CD14-positive monocyte (primary cell): Measurements from ENCODE around the gene PHETA2. TPM values are rescaled to one million over a fixed set of nuclear protein-coding genes. Genes with fewer than 3 reads are reported as not detected.
A peak's percentile ranks its signal among the peaks of the same experiment; 100 is the strongest.

Experiments used
- DNase-seq, 3 donors: peaks; one replicate each; pipeline ENCODE4 v3.0.0-alpha.2; 2011 to 2022
- H2AFZ ChIP-seq: 2 replicates; pipeline ENCODE4 v1.6.0; 2012; ENCODE audit warnings: mild to moderate bottlenecking, low read depth, low read length, inconsistent platforms; ENCODE audit not compliant: insufficient read depth, poor library complexity, severe bottlenecking
- H3K27ac ChIP-seq, 2 donors: 1 replicate in 1 of 2; 2 replicates in 1 of 2; pipeline ENCODE4 v1.5.1; 2012 to 2013; ENCODE audit warnings: low read length in 2 of 2, control low read depth in 1 of 2, inconsistent platforms in 1 of 2, low read depth in 1 of 2, mild to moderate bottlenecking in 1 of 2
- H3K27me3 ChIP-seq, 2 donors: one replicate each; pipeline versions ENCODE4 v1.6.0 to v1.6.1; 2011 to 2013; ENCODE audit warnings: low read length in 2 of 2; ENCODE audit not compliant: control insufficient read depth in 2 of 2, insufficient read depth in 2 of 2
- H3K36me3 ChIP-seq, 2 donors: replicated peaks in 1 of 2; 1 replicate in 1 of 2; 2 replicates in 1 of 2; pipeline versions ENCODE4 v1.5.1 to v1.6.1; 2012 to 2013; ENCODE audit warnings: low read length in 2 of 2, control low read depth in 1 of 2, inconsistent platforms in 1 of 2, mild to moderate bottlenecking in 1 of 2; ENCODE audit not compliant: insufficient read depth in 2 of 2, control insufficient read depth in 1 of 2
- H3K4me1 ChIP-seq, 2 donors: 1 replicate in 1 of 2; 2 replicates in 1 of 2; pipeline versions ENCODE4 v1.5.1 to v1.6.1; 2012 to 2013; ENCODE audit warnings: low read length in 2 of 2, control low read depth in 1 of 2, inconsistent platforms in 1 of 2, mild to moderate bottlenecking in 1 of 2, moderate library complexity in 1 of 2; ENCODE audit not compliant: insufficient read depth in 2 of 2, control insufficient read depth in 1 of 2
- H3K4me2 ChIP-seq: replicated peaks from 2 replicates; pipeline ENCODE3; 2012; ENCODE audit warnings: low read length, moderate library complexity, mild to moderate bottlenecking; ENCODE audit not compliant: poor library complexity, severe bottlenecking; ENCODE audit errors: extremely low read depth
- H3K4me3 ChIP-seq, 3 experiments: fragments of 200-600 bp in 1 of 3; sonication (generic) in 1 of 3; replicated peaks in 1 of 3; 1 replicate in 2 of 3; 2 replicates in 1 of 3; pipeline ENCODE4 v1.5.1; 2011 to 2013; ENCODE audit warnings: low read length in 3 of 3, mild to moderate bottlenecking in 3 of 3, control low read depth in 2 of 3, low read depth in 2 of 3, inconsistent platforms in 1 of 3, moderate library complexity in 1 of 3
- H3K79me2 ChIP-seq: 2 replicates; pipeline ENCODE4 v1.6.0; 2012; ENCODE audit warnings: mild to moderate bottlenecking, control low read depth, inconsistent platforms, low read length, moderate library complexity; ENCODE audit not compliant: insufficient read depth
- H3K9ac ChIP-seq: 2 replicates; pipeline ENCODE4 v1.6.0; 2017; ENCODE audit warnings: low read length, mild to moderate bottlenecking; ENCODE audit not compliant: insufficient read depth, poor library complexity, severe bottlenecking
- H3K9me3 ChIP-seq, 2 donors: replicated peaks in 1 of 2; 1 replicate in 1 of 2; 2 replicates in 1 of 2; pipeline versions ENCODE4 v1.5.1 to v1.6.1; 2012 to 2013; ENCODE audit warnings: low read length in 2 of 2, control low read depth in 1 of 2; ENCODE audit not compliant: control insufficient read depth in 1 of 2, insufficient read depth in 1 of 2
- H4K20me1 ChIP-seq: 2 replicates; pipeline ENCODE4 v1.6.0; 2012; ENCODE audit warnings: mild to moderate bottlenecking, low read length, control low read depth, moderate library complexity; ENCODE audit not compliant: insufficient read depth
- H3K27ac Mint-ChIP-seq, 7 donors: one replicate each; pipeline ENCODE4 v1.8.0; 2020; ENCODE audit warnings: mild to moderate bottlenecking in 7 of 7, mixed read lengths in 7 of 7, moderate library complexity in 6 of 7, inconsistent platforms in 2 of 7
- H3K27me3 Mint-ChIP-seq, 3 donors: one replicate each; pipeline ENCODE4 v1.8.0; 2021 to 2022; ENCODE audit warnings: low read depth in 3 of 3, mild to moderate bottlenecking in 3 of 3, mixed read lengths in 3 of 3, moderate library complexity in 3 of 3, inconsistent platforms in 1 of 3
- H3K36me3 Mint-ChIP-seq, 2 donors: one replicate each; pipeline ENCODE4 v1.8.0; 2020; ENCODE audit warnings: mixed read lengths in 2 of 2, inconsistent platforms in 1 of 2, mild to moderate bottlenecking in 1 of 2
- H3K4me1 Mint-ChIP-seq: one replicate; pipeline ENCODE4 v1.8.0; 2020; ENCODE audit warnings: mild to moderate bottlenecking, mixed read lengths
- H3K4me3 Mint-ChIP-seq, 2 donors: one replicate each; pipeline ENCODE4 v1.8.0; 2020; ENCODE audit warnings: mild to moderate bottlenecking in 2 of 2, mixed read lengths in 2 of 2, moderate library complexity in 1 of 2
- H3K9me3 Mint-ChIP-seq, 7 donors: one replicate each; pipeline ENCODE4 v1.8.0; 2020 to 2022; ENCODE audit warnings: mixed read lengths in 7 of 7, mild to moderate bottlenecking in 6 of 7, moderate library complexity in 6 of 7, inconsistent platforms in 2 of 7
- WGBS: methylation state at CpG from one replicate; pipeline ENCODE4 v1.1.5; 2013; ENCODE audit warnings: missing lambda C conversion rate; ENCODE audit not compliant: insufficient coverage; 5-methylcytosine and 5-hydroxymethylcytosine counted together
- intact Hi-C, 2 donors: fragments of 100-400 bp; cut with micrococcal nuclease; formaldehyde crosslinking; loops; one replicate each; pipeline versions ENCODE4 v1.15.0 to v1.15.1; 2023
- polyA plus RNA-seq, 3 donors: library from polyadenylated mRNA; depleted of rRNA in 1 of 3; unstranded in 2 of 3; stranded (reverse) in 1 of 3; fragments of 300-500 nt in 2 of 3; fragments of >200 nt in 1 of 3; fragmentation: Illumina TruSeq in 2 of 3; gene quantifications; 1 replicate in 2 of 3; 2 replicates in 1 of 3; pipeline ENCODE4 v1.2.3, GENCODE V29; 2012 to 2021
- TF ChIP-seq, protein P1 (sequence below): fragments of 200-600 bp; IDR thresholded peaks from one replicate; pipeline ENCODE4 v1.8.0; 2022; ENCODE audit warnings: antibody characterized with exemption, mild to moderate bottlenecking

Gene PHETA2
- polyA plus RNA-seq, 3 donors = 2.4 to 3.6 (median 3.3) TPM

- WGBS = 90% methylated on average over 2 of the region's 10 CpGs
- H3K4me3 ChIP-seq = no peak overlapping the region
- no peak overlapping the region for H2AFZ ChIP-seq
- H4K20me1 ChIP-seq = peaks cover 76% of the 10 kb centered on the region
- Mint-ChIP-seq H3K36me3 (peaks cover 88 to 98% of the 10 kb centered on the region in 2 donors), H3K27ac (peak overlapping the region in 2 of 7 donors; percentile 4 to 55), H3K9me3 (peaks cover 23 to 36% (median 32%) of the 10 kb centered on the region in 7 donors), H3K4me1 (peaks cover 11% of the 10 kb centered on the region), H3K4me3 (no peak overlapping the region), H3K27me3 (peaks cover 0 to 2% (median 0%) of the 10 kb centered on the region in 3 donors)
- no peak overlapping the region for H3K4me2 ChIP-seq
- peaks cover 33 to 34% of the 10 kb centered on the region in 2 donors for H3K9me3 ChIP-seq
- no peaks in the 10 kb centered on the region for H3K4me1 ChIP-seq
- TF ChIP-seq, protein P1, sequence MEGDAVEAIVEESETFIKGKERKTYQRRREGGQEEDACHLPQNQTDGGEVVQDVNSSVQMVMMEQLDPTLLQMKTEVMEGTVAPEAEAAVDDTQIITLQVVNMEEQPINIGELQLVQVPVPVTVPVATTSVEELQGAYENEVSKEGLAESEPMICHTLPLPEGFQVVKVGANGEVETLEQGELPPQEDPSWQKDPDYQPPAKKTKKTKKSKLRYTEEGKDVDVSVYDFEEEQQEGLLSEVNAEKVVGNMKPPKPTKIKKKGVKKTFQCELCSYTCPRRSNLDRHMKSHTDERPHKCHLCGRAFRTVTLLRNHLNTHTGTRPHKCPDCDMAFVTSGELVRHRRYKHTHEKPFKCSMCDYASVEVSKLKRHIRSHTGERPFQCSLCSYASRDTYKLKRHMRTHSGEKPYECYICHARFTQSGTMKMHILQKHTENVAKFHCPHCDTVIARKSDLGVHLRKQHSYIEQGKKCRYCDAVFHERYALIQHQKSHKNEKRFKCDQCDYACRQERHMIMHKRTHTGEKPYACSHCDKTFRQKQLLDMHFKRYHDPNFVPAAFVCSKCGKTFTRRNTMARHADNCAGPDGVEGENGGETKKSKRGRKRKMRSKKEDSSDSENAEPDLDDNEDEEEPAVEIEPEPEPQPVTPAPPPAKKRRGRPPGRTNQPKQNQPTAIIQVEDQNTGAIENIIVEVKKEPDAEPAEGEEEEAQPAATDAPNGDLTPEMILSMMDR = no peak
- H3K36me3 ChIP-seq = peaks cover 91 to 97% of the 10 kb centered on the region in 2 donors
- H3K9ac ChIP-seq = no peak overlapping the region
- no peaks in the 10 kb centered on the region for H3K27me3 ChIP-seq
- H3K27ac ChIP-seq = peak overlapping the region in 1 of 2 donors; percentile 17
- peaks cover 36% of the 10 kb centered on the region for H3K79me2 ChIP-seq
- DNase-seq = no peak
- intact Hi-C loops = no loop called here
Observed at GRCh38 chr22:42062506-42063170, 11.4 kb upstream of the PHETA2 start.

- TF ChIP-seq, protein P1 = no peak
- Mint-ChIP-seq H3K4me1 (peaks cover 30% of the 10 kb centered on the region), H3K27me3 (peaks cover 0 to 2% (median 0%) of the 10 kb centered on the region in 3 donors), H3K36me3 (peaks cover 84 to 94% of the 10 kb centered on the region in 2 donors), H3K27ac (no peak overlapping the region), H3K4me3 (no peak overlapping the region), H3K9me3 (peaks cover 4 to 20% (median 14%) of the 10 kb centered on the region in 7 donors)
- H3K27me3 ChIP-seq = no peaks in the 10 kb centered on the region
- WGBS = 100% methylated on average over 1 of the region's 1 CpG
- H3K4me3 ChIP-seq = no peak overlapping the region
- H3K9me3 ChIP-seq = peaks cover 17 to 19% of the 10 kb centered on the region in 2 donors
- no peak overlapping the region for H3K27ac ChIP-seq
- H3K4me2 ChIP-seq = no peak overlapping the region
- H2AFZ ChIP-seq = no peak overlapping the region
- peaks cover 56% of the 10 kb centered on the region for H3K79me2 ChIP-seq
- peaks cover 17 to 19% of the 10 kb centered on the region in 2 donors for H3K4me1 ChIP-seq
- peaks cover 84% of the 10 kb centered on the region for H4K20me1 ChIP-seq
- peaks cover 85 to 93% of the 10 kb centered on the region in 2 donors for H3K36me3 ChIP-seq
- intact Hi-C loops = no loop called here
- H3K9ac ChIP-seq = no peak overlapping the region
- no peak for DNase-seq
Observed at GRCh38 chr22:42064629-42065028, 9.4 kb upstream of the PHETA2 start.
